Brain microvascular endothelial cell (primary cell): ENCODE measurements around the gene DNHD1.

ENCODE experiments used
- DNase-seq: peaks from one replicate; pipeline ENCODE4 v3.0.0-alpha.2; 2020
- H3K27ac ChIP-seq: fragments of 250-450 bp; sonication (Bioruptor Pico); 2 replicates; pipeline ENCODE4 v1.5.1; 2020; ENCODE audit warnings: mild to moderate bottlenecking, moderate library complexity
- H3K27me3 ChIP-seq: fragments of 250-450 bp; sonication (Bioruptor Pico); replicated peaks from 2 replicates; pipeline ENCODE4 v1.5.1; 2020; ENCODE audit warnings: mild to moderate bottlenecking
- H3K36me3 ChIP-seq: fragments of 250-450 bp; sonication (Bioruptor Pico); replicated peaks from 2 replicates; pipeline ENCODE4 v1.5.1; 2020; ENCODE audit warnings: mild to moderate bottlenecking
- H3K4me3 ChIP-seq: 2 replicates; pipeline ENCODE4 v1.5.1; 2011; ENCODE audit warnings: low read depth, mild to moderate bottlenecking, control low read depth, low read length, moderate library complexity
- CTCF ChIP-seq: IDR thresholded peaks from 2 replicates; pipeline ENCODE4 v1.5.1; 2011; ENCODE audit warnings: low read depth, mild to moderate bottlenecking, moderate library complexity, low read length, control low read depth, inconsistent platforms; ENCODE audit errors: missing control alignments
- in situ Hi-C: cut with HindIII; loops from 2 replicates; pipeline ENCODE4 v1.10.0; 2017; ENCODE audit warnings: low sequenced_read_pairs, low pct_ligation_motif_present

The DNHD1 gene

GRCh38 chr11:6606471-6607189 lies 109.5 kb downstream of the DNHD1 start:
- Histone ChIP-seq H3K4me3 (peak overlapping the region; percentile 26), H3K27ac (peak overlapping the region; percentile 74), H3K36me3 (peaks cover 41% of the 10 kb centered on the region), H3K27me3 (no peaks in the 10 kb centered on the region)
- TF ChIP-seq CTCF = no peak
- peak; percentile 92 for DNase-seq
- in situ Hi-C loops = no loop called here

DNA sequence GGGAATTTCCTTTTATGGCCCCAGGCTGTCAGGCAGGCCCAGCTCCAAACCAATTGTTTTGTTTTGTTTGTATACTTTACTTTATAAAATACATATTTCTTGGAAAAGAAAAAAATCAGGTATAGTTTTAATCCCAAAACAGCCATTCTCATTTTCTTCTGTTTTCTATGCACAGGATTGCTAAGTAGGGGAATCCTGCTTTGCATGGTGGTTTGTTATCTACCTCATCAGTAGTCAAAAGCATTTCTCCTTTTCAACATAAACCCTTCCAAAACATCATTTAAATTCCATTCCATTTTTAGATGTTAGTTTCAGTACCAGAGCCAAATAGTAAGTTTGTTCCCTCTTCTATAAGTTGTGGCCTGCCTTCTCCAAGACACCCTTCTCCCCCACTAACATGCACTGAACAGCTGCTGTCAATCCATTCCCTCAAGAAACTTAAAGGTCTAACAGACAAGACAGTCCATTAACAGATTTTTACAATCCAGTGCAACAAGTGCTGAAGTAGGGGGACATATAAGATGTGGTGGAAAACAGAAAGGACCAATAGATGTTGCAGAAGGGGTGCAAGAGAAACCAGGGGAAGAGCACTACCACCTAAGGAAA lies 110.2 kb downstream of the DNHD1 start:
- TF ChIP-seq CTCF = no peak
- Histone ChIP-seq H3K36me3 (peaks cover 40% of the 10 kb centered on the region), H3K27me3 (no peaks in the 10 kb centered on the region), H3K27ac (peak overlapping the region; percentile 74), H3K4me3 (no peak overlapping the region)
- in situ Hi-C loops = no loop called here
- DNase-seq = no peak

DNA sequence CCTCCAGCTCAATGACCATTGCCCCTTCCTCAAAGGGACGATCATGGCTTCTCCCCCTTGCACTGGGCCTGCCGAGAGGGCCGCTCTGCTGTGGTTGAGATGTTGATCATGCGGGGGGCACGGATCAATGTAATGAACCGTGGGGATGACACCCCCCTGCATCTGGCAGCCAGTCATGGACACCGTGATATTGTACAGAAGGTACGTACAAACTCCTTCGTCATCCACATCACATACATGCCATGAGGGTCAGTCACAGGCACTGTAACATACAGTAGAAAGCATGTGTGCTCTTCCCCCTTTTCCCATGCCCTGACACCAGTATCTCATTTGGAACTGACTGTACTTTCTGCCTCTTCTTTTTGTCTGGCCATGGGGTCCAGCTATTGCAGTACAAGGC lies 110.9 kb downstream of the DNHD1 start:
- TF ChIP-seq CTCF = no peak
- Histone ChIP-seq H3K36me3 (peaks cover 40% of the 10 kb centered on the region), H3K4me3 (no peak overlapping the region), H3K27me3 (no peaks in the 10 kb centered on the region), H3K27ac (peak overlapping the region; percentile 74)
- DNase-seq = no peak
- in situ Hi-C loops = no loop called here

DNA sequence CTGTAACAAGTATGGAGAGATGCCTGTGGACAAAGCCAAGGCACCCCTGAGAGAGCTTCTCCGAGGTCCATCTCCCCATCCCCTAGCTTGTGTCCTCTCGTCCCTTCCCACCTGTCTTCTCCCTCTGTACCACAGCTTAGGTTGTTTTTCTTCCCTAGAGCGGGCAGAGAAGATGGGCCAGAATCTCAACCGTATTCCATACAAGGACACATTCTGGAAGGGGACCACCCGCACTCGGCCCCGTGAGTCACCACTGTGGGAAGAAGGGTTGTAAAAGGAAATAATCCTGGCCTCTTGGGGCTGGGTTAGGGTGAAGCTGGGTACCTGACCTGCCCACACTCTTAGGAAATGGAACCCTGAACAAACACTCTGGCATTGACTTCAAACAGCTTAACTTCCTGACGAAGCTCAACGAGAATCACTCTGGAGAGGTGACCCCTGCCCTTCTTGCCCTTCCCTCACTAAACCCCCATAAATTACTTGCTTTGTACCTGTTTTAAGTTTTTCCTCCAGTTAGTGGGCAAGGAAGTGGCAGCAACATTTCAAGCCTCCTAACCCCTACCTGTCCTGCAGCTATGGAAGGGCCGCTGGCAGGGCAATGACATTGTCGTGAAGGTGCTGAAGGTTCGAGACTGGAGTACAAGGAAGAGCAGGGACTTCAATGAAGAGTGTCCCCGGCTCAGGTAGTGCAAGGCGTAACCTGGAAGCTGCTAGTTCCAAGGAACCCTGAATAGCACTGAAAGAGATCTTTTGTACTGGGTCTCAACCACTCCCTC lies 111.8 kb downstream of the DNHD1 start:
- in situ Hi-C loops = no loop called here
- TF ChIP-seq CTCF = no peak

DNA sequence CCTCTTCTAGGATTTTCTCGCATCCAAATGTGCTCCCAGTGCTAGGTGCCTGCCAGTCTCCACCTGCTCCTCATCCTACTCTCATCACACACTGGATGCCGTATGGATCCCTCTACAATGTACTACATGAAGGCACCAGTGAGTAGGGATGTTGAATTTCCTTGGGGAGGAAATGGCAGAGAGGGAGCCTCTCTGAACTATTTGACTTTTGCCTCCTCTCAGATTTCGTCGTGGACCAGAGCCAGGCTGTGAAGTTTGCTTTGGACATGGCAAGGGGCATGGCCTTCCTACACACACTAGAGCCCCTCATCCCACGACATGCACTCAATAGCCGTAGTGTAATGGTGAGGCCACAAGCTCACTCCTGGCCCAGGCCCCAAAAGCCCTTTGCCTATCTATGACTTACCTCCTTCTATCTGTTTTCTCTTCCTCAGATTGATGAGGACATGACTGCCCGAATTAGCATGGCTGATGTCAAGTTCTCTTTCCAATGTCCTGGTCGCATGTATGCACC lies 112.5 kb downstream of the DNHD1 start:
- no peak for DNase-seq
- TF ChIP-seq CTCF = no peak
- no peak overlapping the region for H3K4me3 ChIP-seq
- peaks cover 44% of the 10 kb centered on the region for H3K36me3 ChIP-seq
- H3K27ac ChIP-seq = no peak overlapping the region
- in situ Hi-C loops = no loop called here
- no peaks in the 10 kb centered on the region for H3K27me3 ChIP-seq

More for the DNA sequence above, 111.8 kb downstream of the DNHD1 start:
- Histone ChIP-seq H3K36me3 (peaks cover 41% of the 10 kb centered on the region), H3K27ac (peak overlapping the region; percentile 40), H3K27me3 (no peaks in the 10 kb centered on the region), H3K4me3 (no peak overlapping the region)
- DNase-seq = no peak
